Measurements from ENCODE around the gene ATF7. TPM values are rescaled to one million over a fixed set of nuclear protein-coding genes. Genes with fewer than 3 reads are reported as not detected.

The ATF7 gene
- total and polyA plus RNA-seq, 2 donors (not counting 3 experiments of a cell fraction or from before 2014, with no cell fraction given): 36.0 to 68.5 TPM

DNA sequence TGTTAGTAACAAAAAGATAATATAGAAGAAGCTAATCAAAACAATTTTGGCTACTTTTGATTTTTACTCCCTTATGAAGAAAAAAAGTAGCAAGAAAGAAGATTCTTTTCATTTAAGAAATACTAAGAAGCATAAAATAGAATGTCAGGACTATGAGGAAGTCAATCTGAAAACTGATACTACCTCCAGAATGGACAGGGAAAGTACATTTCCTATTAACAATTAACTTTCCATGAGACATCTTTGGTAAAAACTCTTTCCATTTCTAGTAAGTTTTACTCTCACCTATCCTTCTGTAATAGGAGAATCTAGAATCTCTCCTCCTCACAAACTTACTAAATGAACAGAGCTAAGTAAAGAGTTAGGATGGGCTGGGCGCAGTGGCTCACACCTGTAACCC is 67.6 kb downstream of the ATF7 start:
- H3K4me1 ChIP-seq (ENCODE audit: control insufficient read depth, extremely low read depth, insufficient read depth, low read length): peaks cover 28% of the 10 kb centered on the region
- H3K27me3 ChIP-seq (ENCODE audit: control insufficient read depth in 2 of 2, insufficient read depth in 2 of 2, low read length in 2 of 2): no peaks in the 10 kb centered on the region
- H3K9me3 ChIP-seq (replicated peaks; ENCODE audit: control insufficient read depth, insufficient read depth, low read length): no peaks in the 10 kb centered on the region
- H3K9me1 ChIP-seq (replicated peaks; ENCODE audit: control insufficient read depth, extremely low read depth, insufficient read depth, low read length): no peaks in the 10 kb centered on the region
- BruUV-seq (replicated peaks): no TSS peak
- no peaks in the 10 kb centered on the region for H3K36me3 ChIP-seq (ENCODE audit: control insufficient read depth in 2 of 2, extremely low read depth in 1 of 2, insufficient read depth in 2 of 2, low read length in 2 of 2)
- DNase-seq (ENCODE audit: low read depth, low spot score): no peak
- no peak overlapping the region for H3K9ac ChIP-seq (replicated peaks; ENCODE audit: extremely low read depth, insufficient read depth, low read length)
- no peak overlapping the region for H3K4me3 ChIP-seq (replicated peaks in 1 of 3; ENCODE audit: insufficient read depth in 1 of 3, low read depth in 1 of 3, low read length in 3 of 3)
- H4K20me1 ChIP-seq (replicated peaks; ENCODE audit: control insufficient read depth, extremely low read depth, insufficient read depth, low read length): no peaks in the 10 kb centered on the region
- dilution Hi-C loops (cut with MboI; ENCODE audit: extremely low pct_ligation_motif_present, low sequenced_read_pairs) (no loop called here), intact Hi-C loops (cut with micrococcal nuclease) (no loop called here)
- ChIA-PET POLR2A (interaction anchor here (1.1 kb wide), 1 partner anchor 67 kb away, joined by 3 read pairs; the partner anchor contains the start of gene ATF7), CTCF (interaction anchor here (1.2 to 7.6 kb wide), 2 partner anchors 15 to 55 kb away, joined by 3 to 40 read pairs; no protein-coding TSS in a partner anchor)
- FAIRE-seq: no peak
- H3K27ac ChIP-seq (ENCODE audit: insufficient read depth, low read depth, low read length): no peak overlapping the region
- peaks cover 4% of the 10 kb centered on the region for H3K79me2 ChIP-seq (ENCODE audit: control insufficient read depth, insufficient read depth, low read length)
- no peak overlapping the region for H3K4me2 ChIP-seq (ENCODE audit: insufficient read depth, low read length)
- no peak overlapping the region for H2AFZ ChIP-seq (ENCODE audit: low read depth, low read length)
- TF ChIP-seq, protein P1, sequence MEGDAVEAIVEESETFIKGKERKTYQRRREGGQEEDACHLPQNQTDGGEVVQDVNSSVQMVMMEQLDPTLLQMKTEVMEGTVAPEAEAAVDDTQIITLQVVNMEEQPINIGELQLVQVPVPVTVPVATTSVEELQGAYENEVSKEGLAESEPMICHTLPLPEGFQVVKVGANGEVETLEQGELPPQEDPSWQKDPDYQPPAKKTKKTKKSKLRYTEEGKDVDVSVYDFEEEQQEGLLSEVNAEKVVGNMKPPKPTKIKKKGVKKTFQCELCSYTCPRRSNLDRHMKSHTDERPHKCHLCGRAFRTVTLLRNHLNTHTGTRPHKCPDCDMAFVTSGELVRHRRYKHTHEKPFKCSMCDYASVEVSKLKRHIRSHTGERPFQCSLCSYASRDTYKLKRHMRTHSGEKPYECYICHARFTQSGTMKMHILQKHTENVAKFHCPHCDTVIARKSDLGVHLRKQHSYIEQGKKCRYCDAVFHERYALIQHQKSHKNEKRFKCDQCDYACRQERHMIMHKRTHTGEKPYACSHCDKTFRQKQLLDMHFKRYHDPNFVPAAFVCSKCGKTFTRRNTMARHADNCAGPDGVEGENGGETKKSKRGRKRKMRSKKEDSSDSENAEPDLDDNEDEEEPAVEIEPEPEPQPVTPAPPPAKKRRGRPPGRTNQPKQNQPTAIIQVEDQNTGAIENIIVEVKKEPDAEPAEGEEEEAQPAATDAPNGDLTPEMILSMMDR (IDR thresholded peaks at IDR 0.05; ENCODE audit: extremely low read depth in 1 of 2, insufficient read depth in 1 of 2, low read depth in 1 of 2, low read length in 2 of 2): no peak
- no peak for TF ChIP-seq GATA2 (IDR thresholded peaks at IDR 0.05; ENCODE audit: insufficient read depth, insufficient read length, low read depth, low read length)
- no peak for TF ChIP-seq JUN (IDR thresholded peaks at IDR 0.05; ENCODE audit: borderline replicate concordance, insufficient read depth, insufficient read length, low read depth)
- TF ChIP-seq FOS (IDR thresholded peaks at IDR 0.05; ENCODE audit: borderline replicate concordance, insufficient read depth, low read length): no peak
- no peak for TF ChIP-seq POLR2AphosphoS5 (IDR thresholded peaks at IDR 0.05; ENCODE audit: insufficient read depth, low read depth, low read length)
- TF ChIP-seq, protein P2, sequence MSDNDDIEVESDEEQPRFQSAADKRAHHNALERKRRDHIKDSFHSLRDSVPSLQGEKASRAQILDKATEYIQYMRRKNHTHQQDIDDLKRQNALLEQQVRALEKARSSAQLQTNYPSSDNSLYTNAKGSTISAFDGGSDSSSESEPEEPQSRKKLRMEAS (IDR thresholded peaks at IDR 0.05; ENCODE audit: insufficient read depth, insufficient read length): no peak
- TF ChIP-seq POLR2A (IDR thresholded peaks at IDR 0.05; ENCODE audit: low read depth, low read length): no peak
- no peak for TF ChIP-seq EZH2 (IDR thresholded peaks at IDR 0.05; ENCODE audit: borderline replicate concordance, low read depth, low read length, severe bottlenecking)
- no peak for TF ChIP-seq MYC (IDR thresholded peaks at IDR 0.05; ENCODE audit: low read depth, low read length)
